ENCODE measurements around the gene SIX6. TPM values are rescaled to one million over a fixed set of nuclear protein-coding genes. Genes with fewer than 3 reads are reported as not detected.

The SIX6 gene
- total RNA-seq, 1 donor = not detected

- H3K4me3 ChIP-seq (ENCODE audit: low read depth, low read length) = no peak overlapping the region
- TF ChIP-seq, protein P1, sequence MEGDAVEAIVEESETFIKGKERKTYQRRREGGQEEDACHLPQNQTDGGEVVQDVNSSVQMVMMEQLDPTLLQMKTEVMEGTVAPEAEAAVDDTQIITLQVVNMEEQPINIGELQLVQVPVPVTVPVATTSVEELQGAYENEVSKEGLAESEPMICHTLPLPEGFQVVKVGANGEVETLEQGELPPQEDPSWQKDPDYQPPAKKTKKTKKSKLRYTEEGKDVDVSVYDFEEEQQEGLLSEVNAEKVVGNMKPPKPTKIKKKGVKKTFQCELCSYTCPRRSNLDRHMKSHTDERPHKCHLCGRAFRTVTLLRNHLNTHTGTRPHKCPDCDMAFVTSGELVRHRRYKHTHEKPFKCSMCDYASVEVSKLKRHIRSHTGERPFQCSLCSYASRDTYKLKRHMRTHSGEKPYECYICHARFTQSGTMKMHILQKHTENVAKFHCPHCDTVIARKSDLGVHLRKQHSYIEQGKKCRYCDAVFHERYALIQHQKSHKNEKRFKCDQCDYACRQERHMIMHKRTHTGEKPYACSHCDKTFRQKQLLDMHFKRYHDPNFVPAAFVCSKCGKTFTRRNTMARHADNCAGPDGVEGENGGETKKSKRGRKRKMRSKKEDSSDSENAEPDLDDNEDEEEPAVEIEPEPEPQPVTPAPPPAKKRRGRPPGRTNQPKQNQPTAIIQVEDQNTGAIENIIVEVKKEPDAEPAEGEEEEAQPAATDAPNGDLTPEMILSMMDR (IDR thresholded peaks at IDR 0.05; ENCODE audit: insufficient read depth, low read length) = no peak
- no peak for DNase-seq (ENCODE audit: low read depth)
These were observed 18.7 kb upstream of the SIX6 start for GRCh38 chr14:60490270-60490669.

- TF ChIP-seq, protein P1 (IDR thresholded peaks at IDR 0.05; ENCODE audit: insufficient read depth, low read length) = no peak
- no peak for DNase-seq (ENCODE audit: low read depth)
- no peak overlapping the region for H3K4me3 ChIP-seq (ENCODE audit: low read depth, low read length)
These were observed 13.0 kb upstream of the SIX6 start for GRCh38 chr14:60495946-60496345.

DNA sequence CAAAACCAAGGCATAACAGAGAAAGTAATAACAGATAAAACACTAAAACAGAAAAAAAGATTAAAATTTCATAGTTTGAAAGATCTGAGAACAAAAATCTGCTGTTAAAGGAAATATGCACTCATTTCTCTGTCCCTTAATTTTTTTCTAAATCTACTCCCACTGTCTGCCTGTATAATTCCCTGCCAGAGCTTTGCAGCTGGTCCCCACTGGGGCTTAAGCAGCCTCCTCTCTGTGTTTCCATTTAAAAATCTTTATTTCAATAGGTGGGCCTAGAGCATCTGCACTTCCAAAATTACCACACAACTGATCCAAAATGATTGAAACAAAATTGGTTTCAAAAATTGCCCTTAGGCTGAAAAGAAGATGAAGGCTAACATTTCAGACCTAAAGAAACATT is 6.4 kb upstream of the SIX6 start:
- H3K4me3 ChIP-seq (ENCODE audit: low read depth, low read length) = no peak overlapping the region
- no peak for DNase-seq (ENCODE audit: low read depth)
- TF ChIP-seq, protein P1 (IDR thresholded peaks at IDR 0.05; ENCODE audit: insufficient read depth, low read length) = no peak

DNA sequence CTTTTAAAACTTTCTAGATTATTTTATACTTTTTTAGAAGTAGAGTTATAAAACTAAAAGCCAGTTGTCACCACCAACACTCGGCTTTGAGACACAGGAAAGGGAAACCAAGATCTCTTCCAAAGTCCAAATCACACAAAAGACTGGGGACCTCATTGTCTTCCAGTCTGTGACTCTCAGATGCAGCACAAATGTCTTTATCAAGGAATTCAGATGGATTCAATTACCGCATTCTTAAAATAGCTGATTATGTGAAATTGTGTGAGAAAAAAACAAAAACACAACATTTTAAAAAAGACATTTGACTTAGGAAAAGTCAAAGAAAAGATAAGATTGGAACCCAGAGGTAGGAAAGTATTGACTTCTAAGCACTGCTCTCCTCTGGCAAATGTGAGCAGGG is 3.5 kb upstream of the SIX6 start:
- no peak for DNase-seq (ENCODE audit: low read depth)
- no peak overlapping the region for H3K4me3 ChIP-seq (ENCODE audit: low read depth, low read length)
- TF ChIP-seq, protein P1 (IDR thresholded peaks at IDR 0.05; ENCODE audit: insufficient read depth, low read length) = no peak

DNA sequence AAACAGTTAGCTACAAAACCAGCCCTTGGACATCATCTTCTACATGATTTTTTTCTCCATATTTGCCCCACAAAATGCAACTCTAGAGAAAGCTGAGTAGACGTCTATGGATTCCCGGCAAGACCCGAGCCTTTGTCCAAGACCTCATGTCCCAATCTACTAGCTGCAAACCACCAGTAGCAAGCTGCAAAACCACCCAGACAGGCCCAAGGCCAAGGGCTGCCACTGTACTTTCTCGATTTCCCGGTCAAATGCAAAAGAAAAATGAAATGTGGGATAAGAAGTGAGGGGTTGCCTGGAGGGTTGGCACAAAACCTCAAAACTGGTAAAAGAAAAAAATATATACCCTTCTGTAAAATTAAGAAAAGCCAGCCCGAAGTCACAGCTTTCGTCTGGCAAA is 2.9 kb upstream of the SIX6 start:
- no peak overlapping the region for H3K4me3 ChIP-seq (ENCODE audit: low read depth, low read length)
- TF ChIP-seq, protein P1 (IDR thresholded peaks at IDR 0.05; ENCODE audit: insufficient read depth, low read length) = no peak
- DNase-seq (ENCODE audit: low read depth) = no peak

- H3K4me3 ChIP-seq (ENCODE audit: low read depth, low read length) = no peak overlapping the region
- TF ChIP-seq, protein P1 (IDR thresholded peaks at IDR 0.05; ENCODE audit: insufficient read depth, low read length) = no peak
- DNase-seq (ENCODE audit: low read depth) = no peak
These were observed 2.4 kb upstream of the SIX6 start for GRCh38 chr14:60506462-60506984.
